Large intestine (tissue), 3 donors: ENCODE measurements around the gene HMGXB3. TPM values are rescaled to one million over a fixed set of nuclear protein-coding genes. Genes with fewer than 3 reads are reported as not detected.
"Not testable (repeated sequence)": the region's sequence is repeated elsewhere in the genome, so short reads cannot be mapped to it uniquely, and the experiment has no call there.

Experiments
- DNase-seq, 2 donors: peaks; one replicate each; pipeline versions ENCODE4 v3.0.0 to v3.0.0-alpha.2; 2013
- H3K27ac ChIP-seq: one replicate; pipeline ENCODE4 v1.5.1; 2013; ENCODE audit warnings: low read length
- H3K27me3 ChIP-seq: 2 replicates; pipeline ENCODE4 v1.6.1; 2013; ENCODE audit warnings: low read length; ENCODE audit not compliant: control insufficient read depth, insufficient read depth
- H3K36me3 ChIP-seq: 2 replicates; pipeline ENCODE4 v1.6.1; 2013; ENCODE audit warnings: low read length; ENCODE audit not compliant: control insufficient read depth, insufficient read depth
- H3K4me1 ChIP-seq: one replicate; pipeline ENCODE4 v1.6.1; 2013; ENCODE audit warnings: low read length; ENCODE audit not compliant: control insufficient read depth, insufficient read depth
- H3K4me3 ChIP-seq: one replicate; pipeline ENCODE4 v1.5.1; 2013; ENCODE audit warnings: low read length
- H3K9me3 ChIP-seq: one replicate; pipeline ENCODE4 v1.6.1; 2013; ENCODE audit warnings: mild to moderate bottlenecking, low read depth, low read length, moderate library complexity; ENCODE audit not compliant: control insufficient read depth
- WGBS: methylation state at CpG from one replicate; pipeline ENCODE4 v1.1.5; 2013; ENCODE audit warnings: low lambda C conversion rate; ENCODE audit not compliant: insufficient coverage; 5-methylcytosine and 5-hydroxymethylcytosine counted together
- polyA plus RNA-seq: library from polyadenylated mRNA; unstranded; fragments of 120-200 nt; gene quantifications from one replicate; pipeline ENCODE4 v1.2.1, GENCODE V29; 2013

HMGXB3 gene
- polyA plus RNA-seq, 1 donor = 36.8 TPM

GRCh38 chr5:150021491-150022157 is 21.1 kb downstream of the HMGXB3 start:
- DNase-seq = no peak
- Histone ChIP-seq H3K27ac (no peak overlapping the region), H3K9me3 (no peaks in the 10 kb centered on the region), H3K4me3 (no peak overlapping the region), H3K27me3 (no peaks in the 10 kb centered on the region), H3K36me3 (peaks cover 81% of the 10 kb centered on the region), H3K4me1 (peaks cover 4% of the 10 kb centered on the region)
- WGBS = no CpG with 5 or more reads among the region's 13 CpGs

DNA sequence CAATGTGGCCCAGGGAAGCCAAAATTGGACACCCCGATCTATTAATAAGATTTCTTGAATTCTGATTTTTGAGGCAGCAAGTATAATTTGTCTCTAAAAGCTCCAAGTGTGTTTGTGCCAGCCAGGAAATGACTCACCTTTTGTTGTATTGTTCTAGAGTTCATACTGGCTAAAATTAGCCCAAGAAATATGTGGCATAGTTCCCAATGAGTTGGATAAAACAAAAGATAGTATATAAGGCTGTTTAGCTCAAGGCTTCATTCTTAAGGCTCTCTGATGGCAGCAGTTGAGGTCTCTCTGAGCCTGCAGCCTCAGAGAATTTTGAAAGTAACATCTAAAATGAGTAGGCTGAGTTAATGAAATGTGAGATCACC is 21.6 kb downstream of the HMGXB3 start:
- peaks cover 8% of the 10 kb centered on the region for H3K4me1 ChIP-seq
- H3K27ac ChIP-seq = no peak overlapping the region
- no peak overlapping the region for H3K4me3 ChIP-seq
- WGBS = no CpG with 5 or more reads among the region's 1 CpG
- H3K36me3 ChIP-seq = peaks cover 85% of the 10 kb centered on the region
- no peak for DNase-seq
- H3K27me3 ChIP-seq = no peaks in the 10 kb centered on the region
- H3K9me3 ChIP-seq = no peaks in the 10 kb centered on the region

DNA sequence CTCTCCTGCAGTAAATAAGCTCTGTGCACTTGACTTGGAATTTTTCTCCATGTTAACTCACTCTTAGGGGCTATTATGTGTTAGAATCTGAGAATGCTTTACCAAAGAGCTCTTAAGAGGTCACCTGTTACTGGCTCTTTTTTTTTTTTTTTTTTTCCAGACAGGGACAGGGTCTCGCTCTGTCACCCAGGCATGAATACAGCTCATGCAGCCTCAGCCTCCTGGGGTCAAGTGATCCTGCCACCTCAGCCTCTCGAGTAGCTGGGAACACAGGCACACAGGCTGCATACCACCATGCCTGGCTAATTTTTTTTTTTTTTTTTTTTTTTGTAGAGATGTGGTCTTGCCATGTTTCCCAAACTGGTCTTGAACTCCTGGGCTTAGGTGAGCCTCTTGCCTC is 22.1 kb downstream of the HMGXB3 start:
- Histone ChIP-seq H3K27ac (no peak overlapping the region), H3K27me3 (no peaks in the 10 kb centered on the region), H3K4me1 (peaks cover 8% of the 10 kb centered on the region), H3K36me3 (peaks cover 80% of the 10 kb centered on the region), H3K9me3 (no peaks in the 10 kb centered on the region), H3K4me3 (no peak overlapping the region)
- DNase-seq = no peak
- no CpG with 5 or more reads among the region's 2 CpGs for WGBS

DNA sequence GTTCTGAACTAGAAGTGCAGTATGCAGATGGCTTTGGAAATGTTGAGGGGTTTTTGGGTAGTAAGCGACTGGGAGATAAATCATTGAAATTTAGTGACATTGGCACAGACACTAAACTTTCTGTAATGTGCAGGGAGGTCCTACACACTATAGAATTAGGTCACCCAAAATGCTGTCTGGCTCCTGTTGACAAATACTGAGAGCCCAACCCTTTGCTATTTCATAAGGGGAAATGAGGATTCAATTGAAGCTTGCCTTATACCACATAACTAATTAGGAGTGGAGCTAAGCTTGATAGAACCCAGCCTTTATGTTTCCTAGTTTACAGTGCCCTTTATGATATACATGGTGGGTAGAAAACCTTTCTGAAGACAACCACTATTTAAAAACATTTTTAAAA is 22.6 kb downstream of the HMGXB3 start:
- peaks cover 80% of the 10 kb centered on the region for H3K36me3 ChIP-seq
- H3K27ac ChIP-seq = no peak overlapping the region
- H3K4me1 ChIP-seq = peaks cover 8% of the 10 kb centered on the region
- H3K27me3 ChIP-seq = no peaks in the 10 kb centered on the region
- H3K9me3 ChIP-seq = no peaks in the 10 kb centered on the region
- no peak overlapping the region for H3K4me3 ChIP-seq
- no CpG with 5 or more reads among the region's 1 CpG for WGBS
- DNase-seq = no peak

- H3K9me3 ChIP-seq = no peaks in the 10 kb centered on the region
- H3K4me3 ChIP-seq = no peak overlapping the region
- no peak overlapping the region for H3K27ac ChIP-seq
- no peak for DNase-seq
- H3K27me3 ChIP-seq = no peaks in the 10 kb centered on the region
- peaks cover 80% of the 10 kb centered on the region for H3K36me3 ChIP-seq
- H3K4me1 ChIP-seq = peaks cover 8% of the 10 kb centered on the region
- no CpG with 5 or more reads among the region's 9 CpGs for WGBS
These were observed 23.9 kb downstream of the HMGXB3 start for GRCh38 chr5:150024346-150024984.

DNA sequence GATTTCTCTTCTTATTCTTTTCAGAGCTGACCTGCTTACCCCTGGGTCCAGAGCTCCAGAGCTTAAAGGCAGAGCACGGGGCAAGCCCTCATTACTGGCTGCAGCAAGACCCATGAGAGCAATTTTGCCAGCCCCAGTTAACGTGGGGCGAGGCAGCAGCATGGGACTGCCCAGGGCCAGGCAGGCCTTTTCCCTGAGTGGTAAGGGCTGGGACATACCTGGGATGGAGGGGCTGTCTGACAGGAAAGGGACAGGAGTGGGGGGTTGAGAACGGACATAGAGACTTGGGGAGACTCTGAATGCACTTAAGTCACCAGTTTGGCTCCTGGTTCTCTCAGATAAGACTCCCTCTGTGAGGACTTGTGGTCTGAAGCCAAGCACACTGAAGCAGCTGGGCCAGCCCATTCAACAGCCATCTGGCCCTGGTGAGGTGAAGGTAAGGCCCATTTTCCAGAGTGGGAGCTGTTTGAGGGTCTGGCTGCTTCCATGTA is 26.2 kb downstream of the HMGXB3 start:
- Histone ChIP-seq H3K27me3 (no peaks in the 10 kb centered on the region), H3K4me3 (no peak overlapping the region), H3K27ac (peak overlapping the region; percentile 53), H3K9me3 (no peaks in the 10 kb centered on the region), H3K4me1 (peaks cover 8% of the 10 kb centered on the region), H3K36me3 (peaks cover 80% of the 10 kb centered on the region)
- DNase-seq = no peak
- no CpG with 5 or more reads among the region's 4 CpGs for WGBS

DNA sequence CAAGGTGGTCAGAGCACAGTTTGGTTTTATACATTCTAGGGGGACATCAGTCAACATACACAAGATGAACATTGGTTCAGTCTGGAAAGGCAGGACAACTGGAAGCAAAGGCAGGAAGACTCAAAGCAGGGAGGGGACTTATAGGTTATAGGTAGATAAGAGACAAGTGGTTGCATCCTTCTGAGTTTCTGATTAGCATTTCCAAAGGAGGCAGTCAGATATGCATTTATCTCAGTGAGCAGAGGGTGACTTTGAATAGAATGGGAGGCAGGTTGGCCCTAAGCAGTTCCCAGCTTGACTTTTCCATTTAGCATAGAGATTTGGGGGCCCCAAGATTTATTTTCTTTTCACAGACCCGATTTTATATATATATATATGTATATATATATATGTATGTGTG is 27.5 kb downstream of the HMGXB3 start:
- WGBS = no CpG with 5 or more reads among the region's 1 CpG
- not testable (repeated sequence) for DNase-seq, H3K27me3 ChIP-seq, H3K9me3 ChIP-seq, H3K4me1 ChIP-seq, H3K27ac ChIP-seq, H3K4me3 ChIP-seq
- peaks cover 81% of the 10 kb centered on the region for H3K36me3 ChIP-seq

GRCh38 chr5:150033334-150033733 is 32.8 kb downstream of the HMGXB3 start:
- Histone ChIP-seq H3K4me3 (no peak overlapping the region), H3K27ac (no peak overlapping the region), H3K9me3 (no peaks in the 10 kb centered on the region), H3K27me3 (no peaks in the 10 kb centered on the region), H3K36me3 (peaks cover 88% of the 10 kb centered on the region), H3K4me1 (no peaks in the 10 kb centered on the region)
- WGBS = 100% methylated on average over 3 of the region's 4 CpGs
- no peak for DNase-seq

GRCh38 chr5:150034662-150035061 is 34.1 kb downstream of the HMGXB3 start:
- Histone ChIP-seq H3K4me3 (no peak overlapping the region), H3K36me3 (peaks cover 85% of the 10 kb centered on the region), H3K27me3 (no peaks in the 10 kb centered on the region), H3K4me1 (no peaks in the 10 kb centered on the region), H3K9me3 (no peaks in the 10 kb centered on the region), H3K27ac (no peak overlapping the region)
- DNase-seq = no peak
- WGBS = no CpG with 5 or more reads among the region's 4 CpGs

GRCh38 chr5:150035139-150035895 is 34.8 kb downstream of the HMGXB3 start:
- no peak for DNase-seq
- Histone ChIP-seq H3K4me3 (no peak overlapping the region), H3K4me1 (no peaks in the 10 kb centered on the region), H3K27ac (no peak overlapping the region), H3K27me3 (no peaks in the 10 kb centered on the region), H3K36me3 (peaks cover 85% of the 10 kb centered on the region), H3K9me3 (no peaks in the 10 kb centered on the region)
- WGBS = no CpG with 5 or more reads among the region's 7 CpGs
